SK-N-SH (cell line): ENCODE results near the gene ROM1. TPM values are rescaled to one million over a fixed set of nuclear protein-coding genes. Genes with fewer than 3 reads are reported as not detected.

ENCODE experiments used
- CTCF ChIA-PET: fragments of 300-600, 350-600 bp; formaldehyde crosslinking; extraction: SDS; loops from one replicate; lab custom pipeline; 2021; lab: Yijun Ruan, JAX
- POLR2A ChIA-PET: fragments of 350-600 bp; sonication (Branson Sonifier 250); formaldehyde crosslinking; extraction: SDS; loops from one replicate; lab custom pipeline; 2020; ENCODE audit warnings: antibody characterized with exemption, inconsistent platforms; lab: Yijun Ruan, JAX
- DNase-seq: peaks from one replicate; pipeline ENCODE4 v3.0.0; 2012
- H2AFZ ChIP-seq: fragments of 200-600 bp; sonication (generic); 2 replicates; pipeline ENCODE4 v1.8.1; 2016; ENCODE audit warnings: antibody characterized with exemption, mild to moderate bottlenecking, low read depth
- H3F3A ChIP-seq: fragments of 200-600 bp; sonication (generic); replicated peaks from 2 replicates; pipeline ENCODE3; 2016; ENCODE audit warnings: antibody characterized with exemption, mild to moderate bottlenecking; ENCODE audit not compliant: insufficient read depth
- H3K27ac ChIP-seq, 2 experiments: fragments of 200-500 bp in 1 of 2; fragments of 200-600 bp in 1 of 2; sonication (Bioruptor generic) in 1 of 2; sonication (generic), shearing (Covaris generic) in 1 of 2; 2 replicates each; pipeline versions ENCODE4 v1.5.1 to v1.6.1; 2014 to 2016; ENCODE audit warnings: low read depth in 2 of 2, inconsistent platforms in 1 of 2, low read length in 1 of 2, mild to moderate bottlenecking in 1 of 2, mixed read lengths in 1 of 2
- H3K27me3 ChIP-seq: fragments of 200-600 bp; sonication (generic), shearing (Covaris generic); 2 replicates; pipeline ENCODE4 v1.6.1; 2016; ENCODE audit warnings: mixed run types; ENCODE audit not compliant: insufficient read depth
- H3K36me3 ChIP-seq, 2 experiments: fragments of 200-500 bp in 1 of 2; fragments of 200-600 bp in 1 of 2; sonication (Bioruptor generic) in 1 of 2; sonication (generic) in 1 of 2; replicated peaks in 1 of 2; 2 replicates each; pipeline versions ENCODE3 to v1.5.1; 2014 to 2016; ENCODE audit warnings: low read length in 1 of 2, mild to moderate bottlenecking in 1 of 2; ENCODE audit not compliant: insufficient read depth in 2 of 2, control insufficient read depth in 1 of 2
- H3K4me1 ChIP-seq, 2 experiments: fragments of 200-500 bp in 1 of 2; fragments of 200-600 bp in 1 of 2; sonication (Bioruptor generic) in 1 of 2; sonication (generic), shearing (Covaris generic) in 1 of 2; 2 replicates each; pipeline versions ENCODE4 v1.5.1 to v1.6.1; 2014 to 2016; ENCODE audit warnings: low read depth in 1 of 2, low read length in 1 of 2, mixed run types in 1 of 2; ENCODE audit not compliant: insufficient read depth in 2 of 2, control insufficient read depth in 1 of 2
- H3K4me2 ChIP-seq: fragments of 200-600 bp; sonication (generic), shearing (Covaris generic); 2 replicates; pipeline ENCODE4 v1.6.1; 2017; ENCODE audit warnings: mixed run types
- H3K4me3 ChIP-seq, 2 experiments: fragments of 200-500 bp in 1 of 2; fragments of 200-600 bp in 1 of 2; sonication (Bioruptor generic) in 1 of 2; sonication (generic), shearing (Covaris generic) in 1 of 2; 2 replicates each; pipeline versions ENCODE4 v1.5.1 to v1.8.1; 2014 to 2016; ENCODE audit warnings: low read depth in 2 of 2, inconsistent platforms in 1 of 2, low read length in 1 of 2, mild to moderate bottlenecking in 1 of 2, mixed read lengths in 1 of 2, moderate library complexity in 1 of 2
- H3K79me2 ChIP-seq: fragments of 200-600 bp; sonication (generic); 2 replicates; pipeline ENCODE4 v1.8.1; 2017; ENCODE audit warnings: mild to moderate bottlenecking; ENCODE audit not compliant: insufficient read depth
- H3K9ac ChIP-seq: fragments of 200-600 bp; sonication (generic); 2 replicates; pipeline ENCODE4 v1.6.1; 2017; ENCODE audit warnings: mixed run types
- H3K9me2 ChIP-seq: fragments of 200-600 bp; sonication (generic); 2 replicates; pipeline ENCODE4 v1.6.1; 2017; ENCODE audit warnings: mixed run types
- H3K9me3 ChIP-seq: fragments of 200-600 bp; sonication (generic); 2 replicates; pipeline ENCODE4 v1.6.1; 2017; ENCODE audit warnings: mixed run types, mild to moderate bottlenecking, moderate library complexity
- H4K20me1 ChIP-seq: fragments of 200-600 bp; sonication (generic); 2 replicates; pipeline ENCODE4 v1.6.1; 2017; ENCODE audit warnings: mild to moderate bottlenecking, mixed run types; ENCODE audit not compliant: insufficient read depth
- ELF1 ChIP-seq: IDR thresholded peaks from 2 replicates; pipeline ENCODE4 v1.4.0; 2012
- GABPA ChIP-seq: IDR thresholded peaks from 2 replicates; pipeline ENCODE4 v1.4.0; 2012; ENCODE audit warnings: low read depth, mild to moderate bottlenecking
- MXI1 ChIP-seq: IDR thresholded peaks from 2 replicates; pipeline ENCODE4 v1.6.1; 2012; ENCODE audit warnings: mild to moderate bottlenecking, low read depth, low read length, improper control_type of control experiment
- TCF12 ChIP-seq: IDR thresholded peaks from 2 replicates; pipeline ENCODE4 v1.4.0; 2012
- TEAD4 ChIP-seq: IDR thresholded peaks from 2 replicates; pipeline ENCODE4 v1.4.0; 2012; ENCODE audit warnings: mild to moderate bottlenecking, borderline replicate concordance; ENCODE audit not compliant: insufficient read depth
- WGBS: methylation state at CpG from one replicate; pipeline ENCODE4 v1.1.6; 2017; ENCODE audit warnings: low lambda C conversion rate; 5-methylcytosine and 5-hydroxymethylcytosine counted together
- polyA plus RNA-seq, 3 experiments: library from polyadenylated mRNA; depleted of rRNA; stranded (reverse); fragments of >200 nt; gene quantifications; 2 replicates each; pipeline ENCODE4 v1.2.3, GENCODE V29; 2012
- TF ChIP-seq, protein P1 (sequence below): IDR thresholded peaks from 2 replicates; pipeline ENCODE4 v1.4.0; 2012; ENCODE audit warnings: low read depth, borderline replicate concordance
- TF ChIP-seq, protein P2 (sequence below): IDR thresholded peaks from 2 replicates; pipeline ENCODE4 v1.4.0; 2012; ENCODE audit warnings: low read depth

Gene ROM1
- polyA plus RNA-seq, 1 of the 3 experiments (the other 2 are of a cell fraction), result 7.3 TPM

DNA sequence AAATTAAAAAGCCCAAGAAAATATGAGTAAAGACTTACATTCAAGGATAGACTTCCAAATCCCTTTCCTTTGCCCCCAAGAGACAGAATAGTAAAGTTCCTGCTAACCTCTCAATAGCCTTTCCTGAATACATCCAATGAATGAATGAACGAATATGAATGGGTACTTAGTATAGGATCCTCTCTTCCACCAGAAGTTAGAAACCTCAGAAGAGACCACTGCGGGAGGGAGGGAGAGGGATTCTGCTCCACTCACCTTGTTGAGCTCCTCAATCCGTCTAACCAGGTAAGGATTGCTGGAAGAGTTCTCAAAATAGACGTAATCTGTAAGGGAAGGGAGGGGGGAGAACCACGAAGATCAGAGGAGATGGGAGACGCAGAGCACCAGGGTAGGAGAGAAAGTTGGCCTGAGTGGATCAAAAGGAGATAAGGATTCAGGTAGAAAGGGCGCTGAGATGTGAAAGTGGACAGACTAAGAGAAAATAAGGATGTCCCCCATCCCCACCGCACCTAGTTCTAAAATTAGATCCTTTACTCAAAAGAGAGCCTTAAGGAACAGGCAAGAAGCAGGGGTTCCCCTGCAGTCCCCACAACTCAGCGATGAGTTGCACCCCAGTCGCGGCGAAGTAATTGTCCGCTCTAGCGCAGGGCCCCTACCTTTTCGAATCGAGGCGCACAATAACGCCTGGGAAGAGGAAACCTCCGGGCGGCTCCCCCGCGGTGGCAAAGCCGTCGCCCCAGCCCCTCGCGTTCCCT lies 12.5 kb upstream of the ROM1 start:
- Histone ChIP-seq H2AFZ (no peak overlapping the region), H3K27ac (peak overlapping the region; percentile 87 to 93), H3K4me2 (peak overlapping the region; percentile 95), H3K9me3 (no peaks in the 10 kb centered on the region), H3K4me1 (peaks cover 12 to 23% of the 10 kb centered on the region in 2 experiments; a peak in 3 of 4 replicates), H3K9me2 (no peaks in the 10 kb centered on the region), H3F3A (peaks cover 25% of the 10 kb centered on the region), H3K4me3 (peak overlapping the region; percentile 70 to 96), H4K20me1 (no peaks in the 10 kb centered on the region), H3K79me2 (peaks cover 55% of the 10 kb centered on the region), H3K36me3 (peaks cover 40 to 43% of the 10 kb centered on the region in 2 experiments), H3K27me3 (no peaks in the 10 kb centered on the region), H3K9ac (peak overlapping the region; percentile 99)
- POLR2A ChIA-PET, result interaction anchor here (1.5 to 4.2 kb wide), 4 partner anchors 9 to 65 kb away, joined by 5 to 59 read pairs (median 18); partner anchors contain the start of genes C11orf98, CSKMT, EEF1G and EML3
- 1% methylated on average over 18 of the region's 26 CpGs for WGBS
- DNase-seq, result no peak
- TF ChIP-seq TCF12, result no peak
- TF ChIP-seq MXI1, result peak; percentile 9; the same call in 1 of the 2 replicates
- CTCF ChIA-PET, result interaction anchor here (2.2 to 3.2 kb wide), 2 partner anchors 8 to 12 kb away, joined by 11 to 23 read pairs; partner anchors contain the start of genes EML3, ROM1 and TUT1

DNA sequence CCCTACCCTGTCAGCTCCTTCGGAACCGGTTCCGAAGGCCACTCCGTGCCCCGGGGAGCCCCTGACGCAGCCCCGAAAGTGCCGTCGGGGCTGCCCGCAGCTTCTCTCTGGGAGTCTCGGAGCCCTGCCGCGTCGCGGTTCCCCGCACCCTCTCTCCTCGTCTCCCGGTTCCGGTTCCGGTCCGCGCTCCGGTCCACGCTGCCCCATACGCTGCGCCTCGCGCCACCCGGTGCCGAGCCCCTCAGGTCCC lies 12.0 kb upstream of the ROM1 start:
- no peaks in the 10 kb centered on the region for H4K20me1 ChIP-seq
- H3F3A ChIP-seq, result peaks cover 23% of the 10 kb centered on the region
- H3K9me3 ChIP-seq, result no peaks in the 10 kb centered on the region
- H3K27ac ChIP-seq, result peak overlapping the region; percentile 87 to 93
- H2AFZ ChIP-seq, result peak overlapping the region; percentile 1; the same call in 1 of the 2 replicates
- H3K79me2 ChIP-seq, result peaks cover 55% of the 10 kb centered on the region
- TF ChIP-seq, protein P1, sequence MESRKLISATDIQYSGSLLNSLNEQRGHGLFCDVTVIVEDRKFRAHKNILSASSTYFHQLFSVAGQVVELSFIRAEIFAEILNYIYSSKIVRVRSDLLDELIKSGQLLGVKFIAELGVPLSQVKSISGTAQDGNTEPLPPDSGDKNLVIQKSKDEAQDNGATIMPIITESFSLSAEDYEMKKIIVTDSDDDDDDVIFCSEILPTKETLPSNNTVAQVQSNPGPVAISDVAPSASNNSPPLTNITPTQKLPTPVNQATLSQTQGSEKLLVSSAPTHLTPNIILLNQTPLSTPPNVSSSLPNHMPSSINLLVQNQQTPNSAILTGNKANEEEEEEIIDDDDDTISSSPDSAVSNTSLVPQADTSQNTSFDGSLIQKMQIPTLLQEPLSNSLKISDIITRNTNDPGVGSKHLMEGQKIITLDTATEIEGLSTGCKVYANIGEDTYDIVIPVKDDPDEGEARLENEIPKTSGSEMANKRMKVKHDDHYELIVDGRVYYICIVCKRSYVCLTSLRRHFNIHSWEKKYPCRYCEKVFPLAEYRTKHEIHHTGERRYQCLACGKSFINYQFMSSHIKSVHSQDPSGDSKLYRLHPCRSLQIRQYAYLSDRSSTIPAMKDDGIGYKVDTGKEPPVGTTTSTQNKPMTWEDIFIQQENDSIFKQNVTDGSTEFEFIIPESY, result no peak
- TF ChIP-seq TEAD4 (no peak), GABPA (peak; percentile 70), ELF1 (0 out of 2 replicates have a peak, but pooled peaks have one; percentile 8)
- TF ChIP-seq, protein P2, sequence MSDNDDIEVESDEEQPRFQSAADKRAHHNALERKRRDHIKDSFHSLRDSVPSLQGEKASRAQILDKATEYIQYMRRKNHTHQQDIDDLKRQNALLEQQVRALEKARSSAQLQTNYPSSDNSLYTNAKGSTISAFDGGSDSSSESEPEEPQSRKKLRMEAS, result peak; percentile 51; the same call in 1 of the 2 replicates
- TF ChIP-seq, all 33 proteins: peak for 3
- Histone ChIP-seq H3K9ac (peak overlapping the region; percentile 99), H3K27me3 (no peaks in the 10 kb centered on the region), H3K4me2 (peak overlapping the region; percentile 95), H3K4me1 (peaks cover 12 to 23% of the 10 kb centered on the region in 2 experiments; a peak in 3 of 4 replicates), H3K9me2 (no peaks in the 10 kb centered on the region), H3K36me3 (peaks cover 37 to 40% of the 10 kb centered on the region in 2 experiments), H3K4me3 (peak overlapping the region; percentile 70 to 96)
- ChIA-PET POLR2A (interaction anchor here (1.0 to 4.2 kb wide), 7 partner anchors 9 to 240 kb away, joined by 3 to 59 read pairs (median 7); partner anchors contain the start of genes B3GAT3, C11orf98, CSKMT and EEF1G), CTCF (interaction anchor here (2.2 to 3.2 kb wide), 2 partner anchors 9 to 11 kb away, joined by 11 to 23 read pairs; partner anchors contain the start of genes EML3, ROM1 and TUT1)
- DNase-seq, result no peak
- WGBS, result 0% methylated on average over 2 of the region's 30 CpGs
